GM12865 (cell line): Measurements from ENCODE around the gene SLC6A7.

ENCODE experiments used
- DNase-seq: peaks from one replicate; pipeline ENCODE4 v3.0.0; 2010; ENCODE audit warnings: low read depth
- H3K4me3 ChIP-seq: 2 replicates; pipeline ENCODE4 v1.5.1; 2011; ENCODE audit warnings: mild to moderate bottlenecking, low read depth, low read length, control low read depth
- TF ChIP-seq, protein P1 (sequence below): IDR thresholded peaks from 2 replicates; pipeline ENCODE4 v1.5.1; 2011; ENCODE audit warnings: low read length, control low read depth, low read depth, inconsistent platforms; ENCODE audit not compliant: insufficient read depth; ENCODE audit errors: missing control alignments

The SLC6A7 gene

GRCh38 chr5:150160448-150161081, 29.3 kb upstream of the SLC6A7 start:
- H3K4me3 ChIP-seq = no peak overlapping the region
- TF ChIP-seq, protein P1, sequence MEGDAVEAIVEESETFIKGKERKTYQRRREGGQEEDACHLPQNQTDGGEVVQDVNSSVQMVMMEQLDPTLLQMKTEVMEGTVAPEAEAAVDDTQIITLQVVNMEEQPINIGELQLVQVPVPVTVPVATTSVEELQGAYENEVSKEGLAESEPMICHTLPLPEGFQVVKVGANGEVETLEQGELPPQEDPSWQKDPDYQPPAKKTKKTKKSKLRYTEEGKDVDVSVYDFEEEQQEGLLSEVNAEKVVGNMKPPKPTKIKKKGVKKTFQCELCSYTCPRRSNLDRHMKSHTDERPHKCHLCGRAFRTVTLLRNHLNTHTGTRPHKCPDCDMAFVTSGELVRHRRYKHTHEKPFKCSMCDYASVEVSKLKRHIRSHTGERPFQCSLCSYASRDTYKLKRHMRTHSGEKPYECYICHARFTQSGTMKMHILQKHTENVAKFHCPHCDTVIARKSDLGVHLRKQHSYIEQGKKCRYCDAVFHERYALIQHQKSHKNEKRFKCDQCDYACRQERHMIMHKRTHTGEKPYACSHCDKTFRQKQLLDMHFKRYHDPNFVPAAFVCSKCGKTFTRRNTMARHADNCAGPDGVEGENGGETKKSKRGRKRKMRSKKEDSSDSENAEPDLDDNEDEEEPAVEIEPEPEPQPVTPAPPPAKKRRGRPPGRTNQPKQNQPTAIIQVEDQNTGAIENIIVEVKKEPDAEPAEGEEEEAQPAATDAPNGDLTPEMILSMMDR = no peak
- DNase-seq = no peak

DNA sequence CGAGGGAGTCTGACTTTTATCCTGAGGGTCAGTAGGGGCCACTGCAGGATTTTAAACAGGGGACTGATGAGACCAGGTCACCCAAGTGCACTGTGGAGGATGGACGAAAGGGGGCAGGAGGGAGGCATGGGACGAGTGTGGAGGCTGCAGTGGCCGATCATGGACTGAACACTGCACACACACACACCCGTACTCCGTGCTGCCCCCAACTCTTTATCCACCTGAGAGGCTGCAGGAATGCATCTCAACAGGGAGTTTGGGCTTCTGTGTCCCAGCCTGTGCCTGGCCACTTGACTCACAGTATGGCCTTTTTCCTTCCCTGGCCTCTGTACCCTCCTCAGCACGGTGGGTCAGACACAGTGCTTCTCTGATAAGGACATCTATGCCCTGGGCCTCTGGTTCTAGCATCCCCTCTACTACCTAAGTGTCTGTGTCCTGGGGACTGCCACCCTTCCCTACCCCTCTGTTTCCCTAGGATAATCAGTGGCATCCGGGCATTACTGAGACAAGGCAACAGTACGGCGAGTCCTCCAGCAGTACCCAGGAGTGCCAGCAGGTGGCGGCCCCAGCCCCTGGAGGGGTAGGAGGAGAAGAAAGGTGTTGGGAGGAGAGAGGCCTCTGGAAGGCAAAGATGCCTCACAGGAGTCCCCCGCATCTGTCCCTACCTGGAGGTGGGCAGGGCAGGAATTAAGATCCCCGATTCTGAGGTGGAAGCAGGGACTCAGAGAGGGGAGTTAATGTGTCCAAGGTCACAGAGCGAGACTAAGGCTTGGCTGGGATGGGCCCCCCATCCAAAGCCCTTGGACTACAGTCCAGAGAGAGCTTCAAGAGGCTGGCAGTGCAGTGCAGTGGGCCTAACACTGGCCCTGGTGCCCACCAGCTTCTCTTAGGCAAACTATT, 28.4 kb upstream of the SLC6A7 start:
- DNase-seq = peak; percentile 67
- TF ChIP-seq, protein P1 = peak; percentile 97
- no peak overlapping the region for H3K4me3 ChIP-seq

DNA sequence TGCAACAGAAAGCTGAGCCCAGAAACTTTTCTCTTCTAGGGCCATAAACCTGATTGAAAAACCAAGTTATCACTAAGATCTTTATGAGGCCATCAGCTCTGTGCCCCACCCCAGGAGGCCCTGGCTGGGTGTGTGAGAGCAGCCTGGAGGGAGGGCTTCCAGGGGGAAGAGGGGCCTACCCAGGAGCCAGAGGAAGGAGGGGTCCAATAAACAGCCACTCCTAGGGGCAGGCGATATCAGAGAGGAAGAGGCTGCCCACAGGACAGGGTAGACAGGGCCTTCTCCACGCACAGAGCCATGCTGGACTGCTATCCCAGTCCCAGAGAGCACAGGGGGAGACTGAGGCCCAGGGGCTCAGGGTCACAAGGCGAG, 27.7 kb upstream of the SLC6A7 start:
- no peak overlapping the region for H3K4me3 ChIP-seq

GRCh38 chr5:150163035-150163434, 26.8 kb upstream of the SLC6A7 start:
- H3K4me3 ChIP-seq = no peak overlapping the region
- no peak for DNase-seq

More for the DNA sequence above, 27.7 kb upstream of the SLC6A7 start:
- no peak for DNase-seq
- TF ChIP-seq, protein P1 = no peak

GRCh38 chr5:150163547-150164059, 26.3 kb upstream of the SLC6A7 start:
- no peak for DNase-seq
- TF ChIP-seq, protein P1 = no peak
- no peak overlapping the region for H3K4me3 ChIP-seq

More at GRCh38 chr5:150163035-150163434, 26.8 kb upstream of the SLC6A7 start:
- TF ChIP-seq, protein P1 = no peak

GRCh38 chr5:150164211-150164980, 25.5 kb upstream of the SLC6A7 start:
- no peak for DNase-seq
- TF ChIP-seq, protein P1 = no peak
- H3K4me3 ChIP-seq = no peak overlapping the region
